ENCODE results near the gene OR5M8. TPM values are rescaled to one million over a fixed set of nuclear protein-coding genes. Genes with fewer than 3 reads are reported as not detected.

Gene OR5M8
- total and polyA plus RNA-seq, 5 experiments from 2014 or later: not detected

Other genes with a start within 250 kb of the OR5M8 start
- gene OR5T3, start 239.1 kb downstream of the OR5M8 start, total RNA-seq: not detected
- gene OR5T3, start 239.1 kb downstream of the OR5M8 start, polyA plus RNA-seq: not detected
- not detected for gene OR5T1, start 217.2 kb downstream of the OR5M8 start, total RNA-seq
- gene OR5T1, start 217.2 kb downstream of the OR5M8 start, polyA plus RNA-seq: not detected
- gene OR8H1, start 199.1 kb downstream of the OR5M8 start, total RNA-seq: not detected
- not detected for gene OR8H1, start 199.1 kb downstream of the OR5M8 start, polyA plus RNA-seq
- gene OR8K3, start 176.2 kb downstream of the OR5M8 start, total RNA-seq: not detected
- not detected for gene OR8K3, start 176.2 kb downstream of the OR5M8 start, polyA plus RNA-seq
- not detected for gene OR8K1, start 145.3 kb downstream of the OR5M8 start, total RNA-seq
- gene OR8K1, start 145.3 kb downstream of the OR5M8 start, polyA plus RNA-seq: not detected
- gene OR8J1, start 137.1 kb downstream of the OR5M8 start, total RNA-seq: not detected
- gene OR8J1, start 137.1 kb downstream of the OR5M8 start, polyA plus RNA-seq: not detected
- gene OR8U1, start 115.7 kb downstream of the OR5M8 start, total RNA-seq: not detected
- gene OR8U1, start 115.7 kb downstream of the OR5M8 start, polyA plus RNA-seq: not detected
- not detected for gene OR5AL1, start 78.7 kb downstream of the OR5M8 start, total RNA-seq
- gene OR5AL1, start 78.7 kb downstream of the OR5M8 start, polyA plus RNA-seq: not detected
- gene OR5M3, start 18.0 kb downstream of the OR5M8 start, total RNA-seq: not detected
- gene OR5M3, start 18.0 kb downstream of the OR5M8 start, polyA plus RNA-seq: not detected
- not detected for gene OR5M11, start 51.9 kb upstream of the OR5M8 start, total RNA-seq
- not detected for gene OR5M11, start 51.9 kb upstream of the OR5M8 start, polyA plus RNA-seq
- gene OR5M10, start 86.4 kb upstream of the OR5M8 start, total RNA-seq: not detected
- gene OR5M10, start 86.4 kb upstream of the OR5M8 start, polyA plus RNA-seq: not detected
- not detected for gene OR5M1, start 123.5 kb upstream of the OR5M8 start, total RNA-seq
- not detected for gene OR5M1, start 123.5 kb upstream of the OR5M8 start, polyA plus RNA-seq
- gene OR5AP2, start 151.1 kb upstream of the OR5M8 start, total RNA-seq: not detected
- not detected for gene OR5AP2, start 151.1 kb upstream of the OR5M8 start, polyA plus RNA-seq
- not detected for gene OR5AR1, start 172.3 kb upstream of the OR5M8 start, total RNA-seq
- gene OR5AR1, start 172.3 kb upstream of the OR5M8 start, polyA plus RNA-seq: not detected
- not detected for gene OR9G1, start 207.7 kb upstream of the OR5M8 start, total RNA-seq
- not detected for gene OR9G1, start 207.7 kb upstream of the OR5M8 start, polyA plus RNA-seq